WERI-Rb-1 (cell line): Measurements from ENCODE around the gene CEP192.

ENCODE experiments used
- DNase-seq: peaks from one replicate; pipeline ENCODE4 v3.0.0-alpha.2; 2020
- H3K27ac ChIP-seq: fragments of 250-450 bp; sonication (Bioruptor Pico); 2 replicates; pipeline ENCODE4 v1.5.1; 2020; ENCODE audit warnings: mild to moderate bottlenecking, moderate library complexity
- H3K27me3 ChIP-seq: fragments of 250-450 bp; sonication (Bioruptor Pico); 2 replicates; pipeline ENCODE4 v1.5.1; 2021; ENCODE audit warnings: mild to moderate bottlenecking, low read depth, moderate library complexity; ENCODE audit not compliant: insufficient read depth, severe bottlenecking
- H3K36me3 ChIP-seq: fragments of 250-450 bp; sonication (Bioruptor Pico); 2 replicates; pipeline ENCODE4 v1.5.1; 2020; ENCODE audit warnings: mild to moderate bottlenecking, moderate library complexity
- H3K4me3 ChIP-seq: 2 replicates; pipeline ENCODE4 v1.5.1; 2011; ENCODE audit warnings: low read depth, mild to moderate bottlenecking, control low read depth, low read length
- H3K9me3 ChIP-seq: fragments of 250-450 bp; sonication (Bioruptor Pico); 2 replicates; pipeline ENCODE4 v1.5.1; 2021; ENCODE audit warnings: mild to moderate bottlenecking, moderate library complexity; ENCODE audit not compliant: severe bottlenecking
- CTCF ChIP-seq: IDR thresholded peaks from 2 replicates; pipeline ENCODE4 v1.5.1; 2011; ENCODE audit warnings: low read depth, mild to moderate bottlenecking, control low read depth, inconsistent platforms, low read length

The CEP192 gene

GRCh38 chr18:13017247-13017875, 26.2 kb downstream of the CEP192 start:
- DNase-seq: no peak
- Histone ChIP-seq H3K27ac (no peak overlapping the region), H3K9me3 (no peaks in the 10 kb centered on the region), H3K36me3 (peaks cover 86% of the 10 kb centered on the region), H3K27me3 (no peaks in the 10 kb centered on the region), H3K4me3 (no peak overlapping the region)
- no peak for TF ChIP-seq CTCF

- no peak overlapping the region for H3K27ac ChIP-seq
- H3K9me3 ChIP-seq: no peaks in the 10 kb centered on the region
- DNase-seq: no peak
- no peak overlapping the region for H3K4me3 ChIP-seq
- H3K36me3 ChIP-seq: peaks cover 85% of the 10 kb centered on the region
- no peaks in the 10 kb centered on the region for H3K27me3 ChIP-seq
- TF ChIP-seq CTCF: no peak
Measured at GRCh38 chr18:13018374-13018773, 27.2 kb downstream of the CEP192 start.

GRCh38 chr18:13019301-13019700, 28.1 kb downstream of the CEP192 start:
- Histone ChIP-seq H3K27ac (no peak overlapping the region), H3K36me3 (peaks cover 80% of the 10 kb centered on the region), H3K27me3 (no peaks in the 10 kb centered on the region), H3K9me3 (no peaks in the 10 kb centered on the region), H3K4me3 (no peak overlapping the region)
- TF ChIP-seq CTCF: no peak
- no peak for DNase-seq

GRCh38 chr18:13022644-13023043, 31.5 kb downstream of the CEP192 start:
- Histone ChIP-seq H3K9me3 (no peaks in the 10 kb centered on the region), H3K4me3 (no peak overlapping the region), H3K27ac (no peak overlapping the region), H3K27me3 (no peaks in the 10 kb centered on the region), H3K36me3 (peaks cover 73% of the 10 kb centered on the region)
- DNase-seq: no peak
- no peak for TF ChIP-seq CTCF

- no peak for DNase-seq
- H3K27me3 ChIP-seq: no peaks in the 10 kb centered on the region
- TF ChIP-seq CTCF: no peak
- no peaks in the 10 kb centered on the region for H3K9me3 ChIP-seq
- no peak overlapping the region for H3K4me3 ChIP-seq
- peaks cover 75% of the 10 kb centered on the region for H3K36me3 ChIP-seq
- no peak overlapping the region for H3K27ac ChIP-seq
Measured at GRCh38 chr18:13025233-13025632, 34.1 kb downstream of the CEP192 start.
